Small intestine (tissue), 7 donors: ENCODE measurements around the gene EDAR. TPM values are rescaled to one million over a fixed set of nuclear protein-coding genes. Genes with fewer than 3 reads are reported as not detected.

ENCODE experiments used
- DNase-seq, 2 donors: peaks; one replicate each; pipeline versions ENCODE4 v3.0.0 to v3.0.0-alpha.2; 2013
- FAIRE-seq: peaks from 2 replicates; lab custom pipeline; 2012; peaks lifted over from hg19 to GRCh38; lab: Jason Lieb, UNC
- H3K27ac ChIP-seq, 3 donors: one replicate each; pipeline ENCODE4 v1.5.1; 2013; ENCODE audit warnings: low read length in 2 of 3, mild to moderate bottlenecking in 2 of 3, control low read depth in 1 of 3, inconsistent platforms in 1 of 3, low read depth in 1 of 3, moderate library complexity in 1 of 3
- H3K27me3 ChIP-seq, 3 donors: one replicate each; pipeline ENCODE4 v1.6.1; 2013; ENCODE audit warnings: low read length in 3 of 3, inconsistent platforms in 1 of 3; ENCODE audit not compliant: control insufficient read depth in 3 of 3, insufficient read depth in 3 of 3
- H3K36me3 ChIP-seq, 3 donors: one replicate each; pipeline ENCODE4 v1.6.1; 2013; ENCODE audit warnings: low read length in 3 of 3, inconsistent platforms in 1 of 3, low read depth in 1 of 3, mild to moderate bottlenecking in 1 of 3, moderate library complexity in 1 of 3; ENCODE audit not compliant: control insufficient read depth in 3 of 3, insufficient read depth in 2 of 3
- H3K4me1 ChIP-seq, 3 donors: one replicate each; pipeline ENCODE4 v1.6.1; 2013; ENCODE audit warnings: low read length in 2 of 3, inconsistent platforms in 1 of 3, low read depth in 1 of 3, mild to moderate bottlenecking in 1 of 3, moderate library complexity in 1 of 3; ENCODE audit not compliant: control insufficient read depth in 3 of 3, insufficient read depth in 2 of 3
- H3K4me3 ChIP-seq, 3 donors: one replicate each; pipeline ENCODE4 v1.5.1; 2013; ENCODE audit warnings: low read length in 3 of 3, control low read depth in 1 of 3, inconsistent platforms in 1 of 3, low read depth in 1 of 3, mild to moderate bottlenecking in 1 of 3, moderate library complexity in 1 of 3
- H3K9me3 ChIP-seq, 2 donors: one replicate each; pipeline ENCODE4 v1.6.1; 2013; ENCODE audit warnings: low read depth in 1 of 2, low read length in 1 of 2; ENCODE audit not compliant: control insufficient read depth in 2 of 2, insufficient read depth in 1 of 2
- WGBS, 3 donors: extraction: QIAGEN DNeasy Blood & Tissue Kit; methylation state at CpG; one replicate each; pipeline ENCODE4 v1.1.7; 2013; 5-methylcytosine and 5-hydroxymethylcytosine counted together
- polyA plus RNA-seq, 4 donors: library from polyadenylated mRNA; stranded (reverse) in 3 of 4; unstranded in 1 of 4; fragments of 200-250 nt in 3 of 4; fragments of 120-200 nt in 1 of 4; gene quantifications; one replicate each; pipeline versions ENCODE4 v1.2.1 to v1.2.3, GENCODE V29; 2013
- donor health status: healthy with polysubstance abuse.
- donor health status: control.
- donor health status: control.
- donor health status: Bipolar disorder and iron deficiency.
- donor health status: healthy.

EDAR gene
- polyA plus RNA-seq, 4 donors, result 0.09 to 1.8 TPM; not detected in 2

- DNase-seq (no peak), FAIRE-seq (no peak)
- H3K36me3 ChIP-seq, result peaks cover 0 to 3% (median 0%) of the 10 kb centered on the region in 3 donors
- H3K27ac ChIP-seq, result no peak overlapping the region
- no peaks in the 10 kb centered on the region for H3K4me1 ChIP-seq
- H3K9me3 ChIP-seq, result peaks cover 1 to 23% of the 10 kb centered on the region in 2 donors
- 70 to 82% (median 73%) methylated on average over 3 of the region's 3 CpGs for WGBS, 3 donors
- H3K27me3 ChIP-seq, result no peaks in the 10 kb centered on the region
- no peak overlapping the region for H3K4me3 ChIP-seq
Observed at GRCh38 chr2:108894766-108895165, 94.3 kb downstream of the EDAR start.

DNA sequence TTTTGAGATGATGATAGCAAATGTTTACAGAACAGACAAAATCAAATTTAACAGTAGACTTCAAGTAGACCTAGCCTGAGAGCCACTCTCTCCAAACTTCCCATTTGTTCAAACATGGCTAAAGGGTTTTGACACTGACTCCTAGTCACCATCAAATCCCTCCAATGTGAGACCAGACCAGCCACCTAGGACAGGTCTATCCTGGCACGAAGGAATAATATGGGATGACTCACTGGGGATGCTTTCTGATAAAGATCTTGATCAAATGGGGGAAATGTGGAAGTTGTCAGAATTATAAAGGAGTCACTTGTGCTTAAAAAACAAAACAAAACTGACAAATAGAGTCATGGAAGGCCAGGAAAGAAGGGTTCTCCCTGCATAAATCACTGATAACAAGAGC is 95.7 kb downstream of the EDAR start:
- DNase-seq (no peak), FAIRE-seq (no peak)
- Histone ChIP-seq H3K36me3 (peaks cover 0 to 3% (median 0%) of the 10 kb centered on the region in 3 donors), H3K4me1 (no peaks in the 10 kb centered on the region), H3K27me3 (no peaks in the 10 kb centered on the region), H3K27ac (no peak overlapping the region), H3K4me3 (no peak overlapping the region), H3K9me3 (peaks cover 1 to 23% of the 10 kb centered on the region in 2 donors)
- 76 to 80% (median 77%) methylated on average over 1 of the region's 1 CpG for WGBS, 3 donors

DNA sequence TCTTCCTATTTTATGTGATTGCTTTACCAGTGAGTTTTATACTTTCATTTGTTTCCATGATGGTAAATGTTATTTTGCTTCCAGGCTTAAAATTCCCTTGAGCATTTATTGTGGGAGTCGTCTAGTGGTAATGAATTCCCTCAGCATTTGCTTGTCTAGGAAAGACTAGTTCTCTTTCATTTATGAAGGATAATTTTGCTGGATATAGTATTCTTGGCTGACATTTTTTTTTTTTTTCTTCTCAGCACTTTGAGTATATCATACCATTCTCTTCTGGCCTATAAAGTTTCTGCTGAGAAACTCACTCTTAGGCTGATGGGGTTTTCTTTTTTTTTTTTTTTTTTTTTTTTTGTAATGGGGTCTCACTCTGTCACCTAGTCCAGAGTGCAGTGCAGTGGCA is 99.1 kb downstream of the EDAR start:
- Histone ChIP-seq H3K4me3 (no peak overlapping the region), H3K36me3 (peaks cover 0 to 3% (median 0%) of the 10 kb centered on the region in 3 donors), H3K9me3 (peaks cover 1 to 17% of the 10 kb centered on the region in 2 donors), H3K4me1 (no peaks in the 10 kb centered on the region), H3K27me3 (no peaks in the 10 kb centered on the region), H3K27ac (no peak overlapping the region)
- FAIRE-seq (no peak), DNase-seq (no peak)
- 94 to 97% (median 96%) methylated on average over 1 of the region's 1 CpG for WGBS, 3 donors

GRCh38 chr2:108884619-108885018 is 104.4 kb downstream of the EDAR start:
- peaks cover 0 to 18% of the 10 kb centered on the region in 2 donors for H3K9me3 ChIP-seq
- no peak overlapping the region for H3K4me3 ChIP-seq
- no peaks in the 10 kb centered on the region for H3K36me3 ChIP-seq
- H3K27me3 ChIP-seq, result no peaks in the 10 kb centered on the region
- FAIRE-seq (no peak), DNase-seq (no peak)
- WGBS, 3 donors, result 48 to 58% (median 50%) methylated on average over 6 of the region's 6 CpGs
- H3K27ac ChIP-seq, result no peak overlapping the region
- H3K4me1 ChIP-seq, result no peaks in the 10 kb centered on the region

DNA sequence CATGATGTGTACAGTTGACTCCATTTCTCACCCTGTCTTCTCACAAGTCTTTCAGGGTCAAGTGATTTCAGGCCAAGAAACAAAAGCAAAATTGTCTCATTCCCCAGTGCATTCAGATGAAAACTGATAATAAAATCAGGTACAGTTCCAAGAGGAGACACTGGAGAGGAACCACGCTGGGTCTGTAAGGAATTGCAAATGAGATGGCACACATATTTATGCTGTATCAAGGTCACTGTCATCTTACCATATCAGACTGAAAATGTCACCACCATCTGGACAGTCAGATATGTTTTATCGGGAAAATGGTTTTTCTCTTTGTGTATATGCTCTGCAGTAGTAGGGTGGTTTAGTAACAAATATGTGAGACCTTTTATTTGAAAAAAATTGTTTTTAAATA is 110.7 kb downstream of the EDAR start:
- no peak for FAIRE-seq
- Histone ChIP-seq H3K4me1 (no peaks in the 10 kb centered on the region), H3K4me3 (no peak overlapping the region), H3K27me3 (no peaks in the 10 kb centered on the region), H3K27ac (no peak overlapping the region), H3K9me3 (peaks cover 0 to 15% of the 10 kb centered on the region in 2 donors), H3K36me3 (peaks cover 0 to 2% (median 0%) of the 10 kb centered on the region in 3 donors)
- 56 to 74% (median 74%) methylated on average over 2 of the region's 2 CpGs for WGBS, 3 donors
- no peak for DNase-seq

DNA sequence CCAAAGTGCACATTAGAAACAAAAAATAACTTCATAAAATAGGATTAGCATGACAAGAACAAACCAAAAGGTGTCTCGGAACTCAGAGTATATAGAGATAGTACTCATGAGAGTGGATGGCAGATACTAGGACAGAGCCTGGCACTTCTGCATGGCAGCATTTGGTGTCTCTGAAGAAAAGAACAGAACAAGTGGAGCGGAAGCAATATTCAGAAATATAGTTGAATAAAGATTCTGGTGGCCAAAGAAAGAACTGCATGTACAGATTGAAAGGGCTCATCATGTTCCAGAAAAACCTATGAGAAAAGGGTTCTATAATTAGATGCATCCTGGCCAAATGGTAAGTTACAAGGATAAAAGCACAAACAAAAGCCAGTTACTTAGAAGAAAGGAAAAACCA is 111.5 kb downstream of the EDAR start:
- Histone ChIP-seq H3K4me3 (no peak overlapping the region), H3K36me3 (peaks cover 0 to 2% (median 0%) of the 10 kb centered on the region in 3 donors), H3K27ac (no peak overlapping the region), H3K4me1 (no peaks in the 10 kb centered on the region), H3K9me3 (peaks cover 0 to 11% of the 10 kb centered on the region in 2 donors), H3K27me3 (no peaks in the 10 kb centered on the region)
- no peak for FAIRE-seq
- no peak for DNase-seq
- WGBS, 3 donors, result 96 to 98% (median 97%) methylated on average over 2 of the region's 2 CpGs

GRCh38 chr2:108870069-108870644 is 118.9 kb downstream of the EDAR start:
- WGBS, 3 donors, result 98 to 99% (median 99%) methylated on average over 5 of the region's 5 CpGs
- no peak for FAIRE-seq
- Histone ChIP-seq H3K36me3 (peaks cover 3 to 5% (median 4%) of the 10 kb centered on the region in 3 donors), H3K4me1 (no peaks in the 10 kb centered on the region), H3K9me3 (peaks cover 0 to 8% of the 10 kb centered on the region in 2 donors), H3K4me3 (no peak overlapping the region), H3K27ac (no peak overlapping the region), H3K27me3 (no peaks in the 10 kb centered on the region)
- DNase-seq, result no peak

DNA sequence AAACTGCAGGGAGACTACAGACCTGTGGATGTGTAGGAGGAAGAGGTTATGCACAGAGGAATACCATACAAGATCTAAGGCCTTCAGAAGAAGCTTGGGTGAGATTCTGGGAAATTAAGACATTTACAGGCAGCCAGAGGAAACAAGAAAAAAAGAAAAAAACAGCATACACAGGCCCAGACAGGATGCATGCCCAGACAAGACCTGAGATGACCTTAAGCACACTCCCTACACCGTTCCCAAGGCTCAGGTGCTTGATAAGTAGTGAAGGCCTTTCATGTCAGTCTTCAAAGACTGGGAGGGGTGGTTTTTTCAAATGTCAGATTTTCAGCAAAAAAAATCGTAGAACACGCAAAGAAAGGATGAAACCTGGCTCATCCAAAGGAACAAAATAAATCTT is 119.5 kb downstream of the EDAR start:
- no peak for FAIRE-seq
- H3K36me3 ChIP-seq, result peaks cover 3 to 5% (median 4%) of the 10 kb centered on the region in 3 donors
- no peak for DNase-seq
- no peaks in the 10 kb centered on the region for H3K4me1 ChIP-seq
- WGBS, 3 donors, result 89 to 92% (median 91%) methylated on average over 3 of the region's 3 CpGs
- H3K27me3 ChIP-seq, result no peaks in the 10 kb centered on the region
- H3K27ac ChIP-seq, result no peak overlapping the region
- no peak overlapping the region for H3K4me3 ChIP-seq
- peaks cover 0 to 8% of the 10 kb centered on the region in 2 donors for H3K9me3 ChIP-seq

DNA sequence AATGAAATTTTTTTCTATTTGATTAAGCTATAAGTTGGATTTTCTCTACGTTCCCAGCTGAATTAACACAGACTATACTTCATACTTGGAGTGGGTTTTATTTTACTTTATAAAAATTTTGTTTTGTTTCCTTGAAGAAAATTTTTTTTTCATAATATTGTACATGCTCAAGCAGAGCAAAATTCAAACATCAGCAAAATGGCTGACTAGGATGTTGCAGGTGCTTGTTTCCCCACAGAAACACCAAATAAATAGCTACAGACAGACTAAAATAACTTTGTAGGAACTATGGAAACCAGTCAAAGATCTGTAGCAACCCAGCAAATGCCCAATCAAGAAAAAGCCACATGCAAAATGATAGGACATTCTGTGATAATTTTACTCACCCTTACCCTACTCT is 120.1 kb downstream of the EDAR start:
- no peaks in the 10 kb centered on the region for H3K4me1 ChIP-seq
- H3K36me3 ChIP-seq, result peaks cover 3 to 5% (median 4%) of the 10 kb centered on the region in 3 donors
- no peak overlapping the region for H3K27ac ChIP-seq
- peaks cover 0 to 8% of the 10 kb centered on the region in 2 donors for H3K9me3 ChIP-seq
- WGBS, 3 donors, result 91 to 97% (median 96%) methylated on average over 1 of the region's 1 CpG
- FAIRE-seq (no peak), DNase-seq (no peak)
- no peaks in the 10 kb centered on the region for H3K27me3 ChIP-seq
- no peak overlapping the region for H3K4me3 ChIP-seq
